HG02759 (cell line): ENCODE results near the gene AADACL3.
"Not testable (repeated sequence)": the region's sequence is repeated elsewhere in the genome, so short reads cannot be mapped to it uniquely, and the experiment has no call there.

Source experiments
- ATAC-seq: cut with Tn5 transposase; IDR thresholded peaks from one replicate; pipeline ENCODE4 v1.9.1; 2021; ENCODE audit warnings: mild to moderate bottlenecking, moderate library complexity; ENCODE audit not compliant: unreplicated experiment

AADACL3 gene

GRCh38 chr1:12715896-12716437, at the start of gene AADACL3:
Gene AADACL3 (plus strand): TSS chr1:12716110. CDS start chr1:12716177, 67 bp downstream.
- ATAC-seq: no peak

GRCh38 chr1:12666141-12666735, 49.7 kb upstream of the AADACL3 start:
- no peak for ATAC-seq

- ATAC-seq: no peak
Observed at GRCh38 chr1:12669529-12670068, 46.3 kb upstream of the AADACL3 start.

- ATAC-seq: no peak
Observed at GRCh38 chr1:12674358-12674757, 41.6 kb upstream of the AADACL3 start.

GRCh38 chr1:12676122-12676521, 39.8 kb upstream of the AADACL3 start:
- not testable (repeated sequence) for ATAC-seq

GRCh38 chr1:12677565-12677964, 38.3 kb upstream of the AADACL3 start:
- no peak for ATAC-seq

GRCh38 chr1:12678350-12678749, 37.6 kb upstream of the AADACL3 start:
- ATAC-seq: no peak

GRCh38 chr1:12678820-12679219, 37.1 kb upstream of the AADACL3 start:
- ATAC-seq: no peak

- ATAC-seq: no peak
Observed at GRCh38 chr1:12690156-12690555, 25.8 kb upstream of the AADACL3 start.

- no peak for ATAC-seq
Observed at GRCh38 chr1:12692967-12693782, 22.7 kb upstream of the AADACL3 start.

GRCh38 chr1:12696658-12697057, 19.3 kb upstream of the AADACL3 start:
- ATAC-seq: no peak

- no peak for ATAC-seq
Observed at GRCh38 chr1:12697397-12697796, 18.5 kb upstream of the AADACL3 start.

- no peak for ATAC-seq
Observed at GRCh38 chr1:12703821-12704451, 12.0 kb upstream of the AADACL3 start.

- ATAC-seq: no peak
Observed at GRCh38 chr1:12706061-12706460, 9.8 kb upstream of the AADACL3 start.

GRCh38 chr1:12708396-12709090, 7.4 kb upstream of the AADACL3 start:
- no peak for ATAC-seq

GRCh38 chr1:12709091-12709491, 6.8 kb upstream of the AADACL3 start:
- no peak for ATAC-seq

GRCh38 chr1:12709696-12710095, 6.2 kb upstream of the AADACL3 start:
- no peak for ATAC-seq

GRCh38 chr1:12711536-12711935, 4.4 kb upstream of the AADACL3 start:
- ATAC-seq: no peak

- ATAC-seq: no peak
Observed at GRCh38 chr1:12712076-12712475, 3.8 kb upstream of the AADACL3 start.

- no peak for ATAC-seq
Observed at GRCh38 chr1:12712929-12713328, 3.0 kb upstream of the AADACL3 start.

GRCh38 chr1:12713651-12714050, 2.3 kb upstream of the AADACL3 start:
- ATAC-seq: not testable (repeated sequence)
